Astrocyte (in vitro differentiated cells and primary cell): ENCODE results near the gene KRTAP10-8. TPM values are rescaled to one million over a fixed set of nuclear protein-coding genes. Genes with fewer than 3 reads are reported as not detected.

Source experiments
- DNase-seq: peaks from one replicate; pipeline ENCODE4 v3.0.0-alpha.2; 2010; ENCODE audit warnings: low read depth
- FAIRE-seq: peaks from 2 replicates; lab custom pipeline; 2011; peaks lifted over from hg19 to GRCh38; lab: Jason Lieb, UNC
- H2AFZ ChIP-seq: 2 replicates; pipeline ENCODE4 v1.6.0; 2012; ENCODE audit warnings: low read depth, low read length, inconsistent platforms
- H3K27ac ChIP-seq: 2 replicates; pipeline ENCODE4 v1.5.1; 2011; ENCODE audit warnings: low read depth, low read length, inconsistent platforms
- H3K27me3 ChIP-seq: 2 replicates; pipeline ENCODE4 v1.6.0; 2011; ENCODE audit warnings: low read length, inconsistent platforms; ENCODE audit not compliant: insufficient read depth
- H3K36me3 ChIP-seq: 2 replicates; pipeline ENCODE4 v1.5.1; 2011; ENCODE audit warnings: low read length, inconsistent platforms; ENCODE audit not compliant: insufficient read depth
- H3K4me1 ChIP-seq: 2 replicates; pipeline ENCODE4 v1.5.1; 2011; ENCODE audit warnings: low read length, inconsistent platforms; ENCODE audit not compliant: insufficient read depth
- H3K4me2 ChIP-seq: 2 replicates; pipeline ENCODE4 v1.6.0; 2012; ENCODE audit warnings: low read length, inconsistent platforms
- H3K4me3 ChIP-seq: 2 replicates; pipeline ENCODE4 v1.5.1; 2011; ENCODE audit warnings: low read depth, mild to moderate bottlenecking, low read length, inconsistent platforms; ENCODE audit not compliant: insufficient read depth
- H3K79me2 ChIP-seq: 2 replicates; pipeline ENCODE4 v1.6.0; 2012; ENCODE audit warnings: mild to moderate bottlenecking, low read length, inconsistent platforms; ENCODE audit not compliant: insufficient read depth
- H3K9ac ChIP-seq: 2 replicates; pipeline ENCODE4 v1.6.0; 2012; ENCODE audit warnings: mild to moderate bottlenecking, low read length, inconsistent platforms
- H3K9me3 ChIP-seq: 2 replicates; pipeline ENCODE4 v1.5.1; 2012; ENCODE audit warnings: low read depth, mild to moderate bottlenecking, low read length, inconsistent platforms; ENCODE audit not compliant: insufficient read depth
- H4K20me1 ChIP-seq: 2 replicates; pipeline ENCODE4 v1.6.0; 2012; ENCODE audit warnings: low read length, inconsistent platforms; ENCODE audit not compliant: insufficient read depth
- H3K27ac Mint-ChIP-seq: one replicate; pipeline ENCODE4 v1.8.0; 2021; ENCODE audit warnings: mild to moderate bottlenecking, mixed read lengths; ENCODE audit not compliant: unreplicated experiment
- H3K27me3 Mint-ChIP-seq: one replicate; pipeline ENCODE4 v1.8.0; 2021; ENCODE audit warnings: low read depth, mixed read lengths; ENCODE audit not compliant: unreplicated experiment
- H3K36me3 Mint-ChIP-seq: one replicate; pipeline ENCODE4 v1.8.0; 2021; ENCODE audit warnings: low read depth, mixed read lengths; ENCODE audit not compliant: unreplicated experiment
- H3K4me1 Mint-ChIP-seq: one replicate; pipeline ENCODE4 v1.8.0; 2021; ENCODE audit warnings: low read depth, mixed read lengths; ENCODE audit not compliant: unreplicated experiment
- H3K4me3 Mint-ChIP-seq: one replicate; pipeline ENCODE4 v1.8.0; 2021; ENCODE audit warnings: mild to moderate bottlenecking, moderate library complexity, mixed read lengths; ENCODE audit not compliant: unreplicated experiment
- H3K9me3 Mint-ChIP-seq: one replicate; pipeline ENCODE4 v1.8.0; 2021; ENCODE audit warnings: mild to moderate bottlenecking, mixed read lengths; ENCODE audit not compliant: unreplicated experiment
- EZH2 ChIP-seq: IDR thresholded peaks from 2 replicates; pipeline ENCODE4 v1.6.1; 2012; ENCODE audit warnings: mild to moderate bottlenecking, low read length, inconsistent platforms; ENCODE audit not compliant: insufficient read depth
- total RNA-seq: library from RNA; stranded (reverse); gene quantifications from 2 replicates; pipeline ENCODE4 v1.2.1, GENCODE V29; 2021
- TF ChIP-seq, protein P1 (sequence below): IDR thresholded peaks from 2 replicates; pipeline ENCODE4 v1.5.1; 2011; ENCODE audit warnings: low read depth, mild to moderate bottlenecking, inconsistent platforms, low read length, moderate library complexity; ENCODE audit not compliant: insufficient read depth

The KRTAP10-8 gene
- total RNA-seq, 1 donor from 2014 or later, result not detected

DNA sequence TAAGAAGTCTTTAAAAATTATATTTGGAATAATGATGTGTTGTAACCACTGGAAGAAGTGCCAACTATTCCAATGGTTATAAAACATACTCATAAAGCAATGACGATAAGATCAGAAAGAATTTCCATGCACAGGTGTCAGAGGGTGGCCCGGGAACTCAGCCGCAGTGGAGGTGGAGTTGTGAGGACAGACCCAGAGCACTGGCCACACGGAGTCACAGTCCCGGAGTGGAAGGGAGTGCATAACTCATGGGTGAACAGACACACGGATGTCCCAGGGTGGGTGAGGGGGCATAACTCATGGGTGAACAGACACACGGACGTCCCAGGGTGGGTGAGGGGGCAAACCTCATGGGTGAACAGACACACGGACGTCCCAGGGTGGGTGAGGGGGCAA is 35.9 kb upstream of the KRTAP10-8 start:
- peaks cover 14% of the 10 kb centered on the region for H3K9me3 ChIP-seq
- TF ChIP-seq, protein P1, sequence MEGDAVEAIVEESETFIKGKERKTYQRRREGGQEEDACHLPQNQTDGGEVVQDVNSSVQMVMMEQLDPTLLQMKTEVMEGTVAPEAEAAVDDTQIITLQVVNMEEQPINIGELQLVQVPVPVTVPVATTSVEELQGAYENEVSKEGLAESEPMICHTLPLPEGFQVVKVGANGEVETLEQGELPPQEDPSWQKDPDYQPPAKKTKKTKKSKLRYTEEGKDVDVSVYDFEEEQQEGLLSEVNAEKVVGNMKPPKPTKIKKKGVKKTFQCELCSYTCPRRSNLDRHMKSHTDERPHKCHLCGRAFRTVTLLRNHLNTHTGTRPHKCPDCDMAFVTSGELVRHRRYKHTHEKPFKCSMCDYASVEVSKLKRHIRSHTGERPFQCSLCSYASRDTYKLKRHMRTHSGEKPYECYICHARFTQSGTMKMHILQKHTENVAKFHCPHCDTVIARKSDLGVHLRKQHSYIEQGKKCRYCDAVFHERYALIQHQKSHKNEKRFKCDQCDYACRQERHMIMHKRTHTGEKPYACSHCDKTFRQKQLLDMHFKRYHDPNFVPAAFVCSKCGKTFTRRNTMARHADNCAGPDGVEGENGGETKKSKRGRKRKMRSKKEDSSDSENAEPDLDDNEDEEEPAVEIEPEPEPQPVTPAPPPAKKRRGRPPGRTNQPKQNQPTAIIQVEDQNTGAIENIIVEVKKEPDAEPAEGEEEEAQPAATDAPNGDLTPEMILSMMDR, result no peak
- TF ChIP-seq EZH2, result no peak
- Mint-ChIP-seq H3K36me3 (peaks cover 4% of the 10 kb centered on the region), H3K27ac (no peak overlapping the region), H3K9me3 (peaks cover 23% of the 10 kb centered on the region), H3K4me1 (peaks cover 4% of the 10 kb centered on the region), H3K27me3 (peaks cover 13% of the 10 kb centered on the region), H3K4me3 (no peak overlapping the region)
- FAIRE-seq (no peak), DNase-seq (no peak)
- H3K27me3 ChIP-seq, result no peaks in the 10 kb centered on the region
- no peaks in the 10 kb centered on the region for H3K4me1 ChIP-seq
- no peak overlapping the region for H3K4me3 ChIP-seq
- H3K36me3 ChIP-seq, result no peaks in the 10 kb centered on the region
- no peaks in the 10 kb centered on the region for H3K79me2 ChIP-seq
- H3K9ac ChIP-seq, result no peak overlapping the region
- H2AFZ ChIP-seq, result no peak overlapping the region
- H3K27ac ChIP-seq, result no peak overlapping the region
- no peak overlapping the region for H3K4me2 ChIP-seq
- H4K20me1 ChIP-seq, result no peaks in the 10 kb centered on the region

DNA sequence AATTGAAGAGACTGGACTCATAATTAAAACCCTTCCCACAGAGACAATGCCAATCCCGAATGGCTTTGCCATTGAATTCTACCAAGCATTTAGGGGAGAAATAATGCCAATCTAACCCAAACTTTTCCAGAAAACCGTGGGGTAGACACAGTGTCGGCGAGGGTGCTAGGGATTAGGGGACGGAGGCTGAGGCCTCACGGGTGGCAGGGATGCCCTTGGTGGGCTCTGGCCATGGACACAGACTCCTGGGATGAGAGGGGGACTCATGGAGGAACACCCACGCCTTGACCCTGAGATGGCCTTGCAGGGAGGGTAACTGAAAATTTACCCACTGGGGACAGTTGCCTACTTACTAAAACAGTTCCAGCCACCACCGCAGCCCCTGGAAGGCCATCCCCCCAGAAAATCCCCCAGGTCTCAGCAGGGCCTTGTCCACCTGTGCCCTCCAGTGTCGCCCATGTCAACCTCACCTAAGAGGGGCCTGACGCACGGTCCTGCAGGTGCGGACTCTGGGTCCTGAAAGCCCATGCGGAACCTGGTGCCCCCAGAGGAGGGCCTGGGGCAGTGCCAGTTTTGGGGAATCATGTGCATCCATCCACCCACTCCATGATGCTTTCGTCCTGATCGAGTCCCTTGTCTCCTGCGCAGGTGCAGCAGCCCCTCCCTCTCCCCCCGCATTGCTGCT is 33.4 kb upstream of the KRTAP10-8 start:
- Histone ChIP-seq H3K9ac (no peak overlapping the region), H3K4me2 (no peak overlapping the region), H2AFZ (no peak overlapping the region), H3K27me3 (no peaks in the 10 kb centered on the region), H3K36me3 (no peaks in the 10 kb centered on the region), H3K4me3 (no peak overlapping the region), H3K27ac (no peak overlapping the region), H3K4me1 (no peaks in the 10 kb centered on the region), H3K79me2 (no peaks in the 10 kb centered on the region), H3K9me3 (peaks cover 10% of the 10 kb centered on the region), H4K20me1 (no peaks in the 10 kb centered on the region)
- Mint-ChIP-seq H3K4me1 (no peaks in the 10 kb centered on the region), H3K4me3 (no peak overlapping the region), H3K36me3 (no peaks in the 10 kb centered on the region), H3K27me3 (peaks cover 23% of the 10 kb centered on the region), H3K27ac (no peak overlapping the region), H3K9me3 (peaks cover 31% of the 10 kb centered on the region)
- DNase-seq, result no peak
- TF ChIP-seq EZH2, result no peak
- TF ChIP-seq, protein P1, result no peak
- FAIRE-seq, result no peak

DNA sequence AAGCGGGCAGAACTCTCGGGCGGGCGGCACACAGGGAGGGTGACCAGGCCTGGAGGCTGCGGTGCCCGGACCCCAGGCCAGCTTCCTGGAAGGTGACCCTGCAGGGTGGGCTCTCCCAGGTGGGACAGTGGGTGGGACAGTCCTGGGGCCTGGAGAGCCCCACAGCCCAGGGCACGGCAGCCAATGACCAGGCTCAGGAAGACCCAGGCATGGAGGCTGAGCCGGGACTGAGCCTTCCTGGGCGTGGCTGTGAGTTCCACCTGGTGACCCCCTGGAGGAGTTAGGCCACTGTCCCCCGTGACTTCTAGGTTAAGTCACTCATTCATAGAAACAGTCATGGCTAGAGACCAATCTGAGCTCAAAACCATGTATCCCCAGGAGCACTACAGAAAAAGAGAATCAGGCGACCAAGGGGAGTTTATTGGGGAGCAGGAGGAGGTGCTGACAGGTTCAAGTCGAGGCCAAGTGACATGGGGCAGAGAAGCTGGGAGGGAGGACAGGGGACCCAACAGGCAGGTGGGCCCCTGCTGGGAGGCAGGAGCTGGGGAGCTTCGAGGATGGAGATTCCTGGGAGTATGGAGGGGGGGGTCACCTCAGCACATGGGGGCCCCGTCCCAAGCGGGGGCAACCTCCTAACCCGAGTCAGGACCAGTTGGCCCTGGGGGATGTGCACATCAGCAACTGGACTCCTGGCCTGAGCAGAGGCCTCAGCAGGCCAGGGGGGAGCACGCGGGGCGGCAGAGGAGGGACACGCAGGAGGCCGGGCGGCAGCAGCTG is 32.6 kb upstream of the KRTAP10-8 start:
- Mint-ChIP-seq H3K4me1 (no peaks in the 10 kb centered on the region), H3K9me3 (peaks cover 31% of the 10 kb centered on the region), H3K4me3 (no peak overlapping the region), H3K36me3 (no peaks in the 10 kb centered on the region), H3K27me3 (peaks cover 23% of the 10 kb centered on the region), H3K27ac (no peak overlapping the region)
- TF ChIP-seq, protein P1, result no peak
- TF ChIP-seq EZH2, result no peak
- H2AFZ ChIP-seq, result no peak overlapping the region
- no peak for FAIRE-seq
- H3K36me3 ChIP-seq, result no peaks in the 10 kb centered on the region
- no peak overlapping the region for H3K4me3 ChIP-seq
- H3K79me2 ChIP-seq, result no peaks in the 10 kb centered on the region
- no peak overlapping the region for H3K27ac ChIP-seq
- DNase-seq, result no peak
- no peaks in the 10 kb centered on the region for H3K4me1 ChIP-seq
- H3K9ac ChIP-seq, result no peak overlapping the region
- no peaks in the 10 kb centered on the region for H3K27me3 ChIP-seq
- peaks cover 10% of the 10 kb centered on the region for H3K9me3 ChIP-seq
- no peaks in the 10 kb centered on the region for H4K20me1 ChIP-seq
- no peak overlapping the region for H3K4me2 ChIP-seq
